Stimulated activated naive CD4-positive, alpha-beta T cell (primary cell): ENCODE results near the gene PRDM2.

Experiments used
- DNase-seq, 6 experiments: peaks; one replicate each; lab custom pipeline; 2025; lab: John Stamatoyannopoulos, UW

Gene PRDM2

GRCh38 chr1:13763991-13764390 lies 64.0 kb downstream of the PRDM2 start:
- no peak for DNase-seq

GRCh38 chr1:13764588-13765332 lies 64.8 kb downstream of the PRDM2 start:
- DNase-seq: peak in 1 of 6 experiments; percentile 3

GRCh38 chr1:13766592-13767564 lies 66.9 kb downstream of the PRDM2 start:
- no peak for DNase-seq

GRCh38 chr1:13769212-13769611 lies 69.2 kb downstream of the PRDM2 start:
- DNase-seq: no peak

- DNase-seq: no peak
These were observed 69.8 kb downstream of the PRDM2 start for GRCh38 chr1:13769830-13770229.

- DNase-seq: no peak
These were observed 70.8 kb downstream of the PRDM2 start for GRCh38 chr1:13770743-13771142.

GRCh38 chr1:13771745-13772144 lies 71.8 kb downstream of the PRDM2 start:
- DNase-seq: no peak

GRCh38 chr1:13772271-13772670 lies 72.3 kb downstream of the PRDM2 start:
- no peak for DNase-seq

GRCh38 chr1:13774121-13774520 lies 74.1 kb downstream of the PRDM2 start:
- DNase-seq: no peak

- DNase-seq: no peak
These were observed 75.5 kb downstream of the PRDM2 start for GRCh38 chr1:13775459-13775858.

- DNase-seq: no peak
These were observed 75.9 kb downstream of the PRDM2 start for GRCh38 chr1:13775916-13776315.

GRCh38 chr1:13778431-13778830 lies 78.4 kb downstream of the PRDM2 start:
- DNase-seq: no peak

- DNase-seq: no peak
These were observed 79.9 kb downstream of the PRDM2 start for GRCh38 chr1:13779930-13780329.

GRCh38 chr1:13780780-13781179 lies 80.8 kb downstream of the PRDM2 start:
- DNase-seq: no peak

GRCh38 chr1:13781228-13781627 lies 81.2 kb downstream of the PRDM2 start:
- no peak for DNase-seq

- DNase-seq: no peak
These were observed 82.1 kb downstream of the PRDM2 start for GRCh38 chr1:13781907-13782633.

- DNase-seq: no peak
These were observed 82.8 kb downstream of the PRDM2 start for GRCh38 chr1:13782634-13783360.

- DNase-seq: no peak
These were observed 83.6 kb downstream of the PRDM2 start for GRCh38 chr1:13783551-13783950.

- DNase-seq: no peak
These were observed 85.0 kb downstream of the PRDM2 start for GRCh38 chr1:13784971-13785370.

- DNase-seq: no peak
These were observed 86.6 kb downstream of the PRDM2 start for GRCh38 chr1:13786541-13786940.

GRCh38 chr1:13788795-13789194 lies 88.8 kb downstream of the PRDM2 start:
- no peak for DNase-seq
